B cell (primary cell): ENCODE results near the gene KIF26B. TPM values are rescaled to one million over a fixed set of nuclear protein-coding genes. Genes with fewer than 3 reads are reported as not detected.

ENCODE experiments used
- ATAC-seq: fragments of 200-7000 bp; cut with Tn5 transposase; one replicate; pipeline ENCODE4 v1.10.0; 2021; ENCODE audit warnings: low read depth, mild to moderate bottlenecking, moderate number of reproducible peaks, moderate library complexity
- CTCF ChIA-PET: fragments of 350-600 bp; sonication (Branson Sonifier 250); formaldehyde crosslinking; loops from one replicate; lab custom pipeline; 2021; ENCODE audit warnings: antibody characterized with exemption, inconsistent platforms; lab: Charles Lee
- POLR2A ChIA-PET: fragments of 350-600 bp; sonication (Branson Sonifier 250); formaldehyde crosslinking; loops from one replicate; lab custom pipeline; 2021; ENCODE audit warnings: antibody characterized with exemption; lab: Charles Lee
- DNase-seq: peaks from one replicate; pipeline ENCODE4 v3.0.0; 2013
- H2AFZ ChIP-seq: 2 replicates; pipeline ENCODE4 v1.6.1; 2012; ENCODE audit warnings: mild to moderate bottlenecking, low read depth, low read length; ENCODE audit not compliant: insufficient read depth, poor library complexity, severe bottlenecking
- H3K27ac ChIP-seq, 2 donors: 1 replicate in 1 of 2; 2 replicates in 1 of 2; pipeline ENCODE4 v1.5.1; 2012 to 2013; ENCODE audit warnings: low read length in 2 of 2, mild to moderate bottlenecking in 2 of 2, moderate library complexity in 1 of 2
- H3K27me3 ChIP-seq, 4 experiments: fragments of 200-600 bp in 1 of 4; sonication (generic) in 1 of 4; replicated peaks in 1 of 4; 1 replicate in 2 of 4; 2 replicates in 2 of 4; pipeline versions ENCODE4 v1.6.1 to v1.7.0; 2013 to 2016; ENCODE audit warnings: low read length in 3 of 4, mild to moderate bottlenecking in 2 of 4, mixed read lengths in 1 of 4, moderate library complexity in 1 of 4; ENCODE audit not compliant: insufficient read depth in 4 of 4, control insufficient read depth in 3 of 4; ENCODE audit errors: control extremely low read depth in 1 of 4
- H3K36me3 ChIP-seq, 2 experiments: replicated peaks in 1 of 2; 1 replicate in 1 of 2; 2 replicates in 1 of 2; pipeline versions ENCODE4 v1.6.1 to v1.7.1; 2013; ENCODE audit warnings: low read length in 1 of 2; ENCODE audit not compliant: insufficient read depth in 2 of 2, control insufficient read depth in 1 of 2; ENCODE audit errors: control extremely low read depth in 1 of 2, extremely low read depth in 1 of 2
- H3K4me1 ChIP-seq, 2 donors: fragments of 200-600 bp in 1 of 2; sonication (generic) in 1 of 2; 1 replicate in 1 of 2; 2 replicates in 1 of 2; pipeline versions ENCODE4 v1.5.1 to v1.6.1; 2013 to 2017; ENCODE audit warnings: low read length in 2 of 2; ENCODE audit not compliant: control insufficient read depth in 2 of 2, insufficient read depth in 2 of 2
- H3K4me2 ChIP-seq: replicated peaks from 2 replicates; pipeline ENCODE3; 2012; ENCODE audit warnings: mild to moderate bottlenecking, low read depth, low read length; ENCODE audit not compliant: poor library complexity, severe bottlenecking
- H3K4me3 ChIP-seq, 5 experiments: fragments of 200-600 bp in 1 of 5; sonication (generic) in 1 of 5; 1 replicate in 3 of 5; 2 replicates in 2 of 5; pipeline versions ENCODE4 v1.5.1 to v1.7.0; 2011 to 2016; ENCODE audit warnings: low read length in 4 of 5, mild to moderate bottlenecking in 4 of 5, low read depth in 2 of 5, control low read depth in 1 of 5, moderate library complexity in 1 of 5; ENCODE audit not compliant: insufficient read depth in 1 of 5; ENCODE audit errors: control extremely low read depth in 1 of 5, extremely low read depth in 1 of 5
- H3K79me2 ChIP-seq: fragments of 200-600 bp; sonication (generic); one replicate; pipeline ENCODE4 v1.6.0; 2016; ENCODE audit warnings: low read length; ENCODE audit not compliant: control insufficient read depth, insufficient read depth
- H3K9ac ChIP-seq: fragments of 200-600 bp; sonication (generic); 2 replicates; pipeline ENCODE4 v1.6.1; 2017; ENCODE audit warnings: mild to moderate bottlenecking, low read length, moderate library complexity
- H3K9me3 ChIP-seq, 3 donors: one replicate each; pipeline versions ENCODE4 v1.6.1 to v1.7.1; 2013; ENCODE audit warnings: low read length in 2 of 3; ENCODE audit not compliant: control insufficient read depth in 2 of 3, insufficient read depth in 1 of 3; ENCODE audit errors: control extremely low read depth in 1 of 3
- H4K20me1 ChIP-seq: 2 replicates; pipeline ENCODE4 v1.6.0; 2012; ENCODE audit warnings: mild to moderate bottlenecking, low read length; ENCODE audit not compliant: insufficient read depth, control insufficient read depth, poor library complexity, severe bottlenecking
- H3K27ac Mint-ChIP-seq: one replicate; pipeline ENCODE4 v1.8.0; 2021; ENCODE audit warnings: mixed read lengths
- H3K27me3 Mint-ChIP-seq: one replicate; pipeline ENCODE4 v1.8.0; 2021; ENCODE audit warnings: mixed read lengths
- H3K4me1 Mint-ChIP-seq: one replicate; pipeline ENCODE4 v1.8.0; 2021; ENCODE audit warnings: mixed read lengths
- H3K4me3 Mint-ChIP-seq: one replicate; pipeline ENCODE4 v1.8.0; 2021; ENCODE audit warnings: mixed read lengths
- H3K9me3 Mint-ChIP-seq: one replicate; pipeline ENCODE4 v1.8.0; 2022; ENCODE audit warnings: mixed read lengths; ENCODE audit not compliant: insufficient read depth
- EZH2 ChIP-seq: IDR thresholded peaks from 2 replicates; pipeline ENCODE4 v1.6.1; 2012; ENCODE audit warnings: borderline replicate concordance, low read depth, mild to moderate bottlenecking, moderate library complexity, low read length; ENCODE audit not compliant: insufficient read depth, poor library complexity, severe bottlenecking
- WGBS: methylation state at CpG from one replicate; pipeline ENCODE4 v1.1.5; 2013; ENCODE audit warnings: missing lambda C conversion rate; ENCODE audit not compliant: insufficient coverage; 5-methylcytosine and 5-hydroxymethylcytosine counted together
- intact Hi-C: fragments of 100-400 bp; cut with micrococcal nuclease; formaldehyde crosslinking; loops from one replicate; pipeline ENCODE4 v1.10.0; 2022
- polyA plus RNA-seq: library from polyadenylated mRNA; depleted of rRNA; stranded (reverse); fragments of >200 nt; gene quantifications from 2 replicates; pipeline ENCODE4 v1.2.3, GENCODE V29; 2012
- total RNA-seq, 2 donors: library from RNA; stranded (reverse); fragments of 120-200 nt in 1 of 2; gene quantifications; 1 replicate in 1 of 2; 2 replicates in 1 of 2; pipeline versions ENCODE4 v1.2.3 to v1.2.4, GENCODE V29; 2013 to 2022
- TF ChIP-seq, protein P1 (sequence below): fragments of 200-600 bp; IDR thresholded peaks from one replicate; pipeline ENCODE4 v1.8.0; 2022; ENCODE audit warnings: antibody characterized with exemption, mild to moderate bottlenecking

KIF26B gene
- total and polyA plus RNA-seq, 2 donors (not counting 1 experiment from before 2014, with no cell fraction given) = 0.62 TPM; not detected in 1

DNA sequence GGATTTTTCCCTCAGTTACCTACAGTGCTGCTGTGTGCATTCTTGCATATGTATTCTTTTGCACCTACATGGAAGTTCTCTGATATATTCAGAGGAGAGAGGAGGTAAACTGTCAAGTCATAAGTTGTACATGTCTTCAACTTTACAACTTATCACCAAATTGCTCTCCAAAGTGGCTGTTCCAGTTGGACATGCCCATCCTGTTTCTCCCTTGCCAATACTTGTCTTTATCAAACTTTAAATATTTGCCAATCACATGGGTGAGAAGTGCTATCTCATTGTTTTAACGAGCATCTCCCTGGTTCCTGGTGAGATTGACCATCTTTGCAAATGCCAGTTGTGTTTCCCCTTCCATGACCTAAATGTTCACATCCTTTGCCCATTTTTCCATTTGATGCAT lies 88.2 kb downstream of the KIF26B start:
- H3K9me3 Mint-ChIP-seq = no peaks in the 10 kb centered on the region
- no CpG with 5 or more reads among the region's 1 CpG for WGBS

DNA sequence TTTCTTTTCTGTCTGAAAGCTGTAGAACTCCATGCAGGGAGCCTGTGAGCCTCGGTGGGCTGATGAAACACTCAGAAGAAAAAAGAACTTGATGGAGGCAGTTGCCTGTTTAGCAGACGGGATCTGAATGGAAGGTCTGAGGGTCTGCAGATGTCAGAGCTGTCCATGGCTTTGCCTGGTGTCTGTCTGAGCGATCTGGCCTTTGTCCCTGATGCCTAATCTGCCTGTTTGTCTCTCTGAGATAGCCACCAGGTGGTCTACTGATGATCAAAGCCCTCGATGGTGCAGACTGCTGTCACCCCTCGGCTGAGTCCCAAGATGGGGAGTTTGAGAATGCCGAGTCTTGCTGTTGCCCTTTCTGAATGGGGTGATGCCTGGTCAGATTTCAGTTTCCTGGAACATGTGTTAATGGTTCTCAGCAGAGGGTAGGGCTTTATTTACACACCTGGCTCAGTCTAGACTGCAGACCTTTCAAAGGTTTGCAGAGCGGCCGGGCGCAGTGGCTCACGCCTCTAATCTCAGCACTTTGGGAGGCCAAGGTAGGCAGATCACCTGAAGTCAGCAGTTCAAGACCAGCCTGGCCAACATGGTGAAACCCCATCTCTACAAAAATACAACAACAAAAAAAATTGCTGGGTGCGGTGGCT lies 90.4 kb downstream of the KIF26B start:
- Mint-ChIP-seq H3K4me3 (no peak overlapping the region), H3K9me3 (no peaks in the 10 kb centered on the region), H3K4me1 (no peaks in the 10 kb centered on the region), H3K27ac (no peak overlapping the region), H3K27me3 (peaks cover 5% of the 10 kb centered on the region)
- intact Hi-C loops = no loop called here
- H3K27me3 ChIP-seq = peaks cover 0 to 4% (median 0%) of the 10 kb centered on the region in 4 experiments
- H3K27ac ChIP-seq = no peak overlapping the region
- H2AFZ ChIP-seq = no peak overlapping the region
- TF ChIP-seq, protein P1, sequence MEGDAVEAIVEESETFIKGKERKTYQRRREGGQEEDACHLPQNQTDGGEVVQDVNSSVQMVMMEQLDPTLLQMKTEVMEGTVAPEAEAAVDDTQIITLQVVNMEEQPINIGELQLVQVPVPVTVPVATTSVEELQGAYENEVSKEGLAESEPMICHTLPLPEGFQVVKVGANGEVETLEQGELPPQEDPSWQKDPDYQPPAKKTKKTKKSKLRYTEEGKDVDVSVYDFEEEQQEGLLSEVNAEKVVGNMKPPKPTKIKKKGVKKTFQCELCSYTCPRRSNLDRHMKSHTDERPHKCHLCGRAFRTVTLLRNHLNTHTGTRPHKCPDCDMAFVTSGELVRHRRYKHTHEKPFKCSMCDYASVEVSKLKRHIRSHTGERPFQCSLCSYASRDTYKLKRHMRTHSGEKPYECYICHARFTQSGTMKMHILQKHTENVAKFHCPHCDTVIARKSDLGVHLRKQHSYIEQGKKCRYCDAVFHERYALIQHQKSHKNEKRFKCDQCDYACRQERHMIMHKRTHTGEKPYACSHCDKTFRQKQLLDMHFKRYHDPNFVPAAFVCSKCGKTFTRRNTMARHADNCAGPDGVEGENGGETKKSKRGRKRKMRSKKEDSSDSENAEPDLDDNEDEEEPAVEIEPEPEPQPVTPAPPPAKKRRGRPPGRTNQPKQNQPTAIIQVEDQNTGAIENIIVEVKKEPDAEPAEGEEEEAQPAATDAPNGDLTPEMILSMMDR = no peak
- H3K4me1 ChIP-seq = no peaks in the 10 kb centered on the region
- no peaks in the 10 kb centered on the region for H3K9me3 ChIP-seq
- H3K9ac ChIP-seq = no peak overlapping the region
- H3K4me2 ChIP-seq = no peak overlapping the region
- CTCF ChIA-PET = no interaction called here
- 91% methylated on average over 11 of the region's 11 CpGs for WGBS
- H3K4me3 ChIP-seq = no peak overlapping the region
- no peak for ATAC-seq
- no peaks in the 10 kb centered on the region for H4K20me1 ChIP-seq
- no peak for DNase-seq
- POLR2A ChIA-PET = no interaction called here
- H3K36me3 ChIP-seq = no peaks in the 10 kb centered on the region
- H3K79me2 ChIP-seq = no peaks in the 10 kb centered on the region

More for the DNA sequence above, 88.2 kb downstream of the KIF26B start:
- H3K4me1 Mint-ChIP-seq = no peaks in the 10 kb centered on the region
- Histone ChIP-seq H3K9me3 (no peaks in the 10 kb centered on the region), H2AFZ (no peak overlapping the region), H3K36me3 (no peaks in the 10 kb centered on the region), H4K20me1 (no peaks in the 10 kb centered on the region), H3K79me2 (no peaks in the 10 kb centered on the region), H3K27ac (no peak overlapping the region), H3K27me3 (peaks cover 0 to 4% (median 0%) of the 10 kb centered on the region in 4 experiments), H3K4me3 (no peak overlapping the region), H3K4me1 (no peaks in the 10 kb centered on the region), H3K9ac (no peak overlapping the region), H3K4me2 (no peak overlapping the region)
- TF ChIP-seq, protein P1 = no peak
- no peak for TF ChIP-seq EZH2
- no peak overlapping the region for H3K4me3 Mint-ChIP-seq
- ATAC-seq (no peak), DNase-seq (no peak)
- CTCF ChIA-PET = no interaction called here
- H3K27ac Mint-ChIP-seq = no peak overlapping the region
- intact Hi-C loops = no loop called here
- POLR2A ChIA-PET = no interaction called here
- H3K27me3 Mint-ChIP-seq = peaks cover 12% of the 10 kb centered on the region
